Spleen (tissue), 11 donors: ENCODE results near the gene XDH. TPM values are rescaled to one million over a fixed set of nuclear protein-coding genes. Genes with fewer than 3 reads are reported as not detected.

Experiments
- DNase-seq: peaks from one replicate; pipeline ENCODE4 v3.0.0-alpha.2; 2020
- H3K27ac ChIP-seq, 8 donors: fragments of 200-600 bp; sonication (generic) in 7 of 8; 1 replicate in 4 of 8; 2 replicates in 4 of 8; pipeline versions ENCODE4 v1.5.0 to v1.8.0; 2016 to 2021; ENCODE audit warnings: inconsistent platforms in 4 of 8, mild to moderate bottlenecking in 4 of 8, moderate library complexity in 1 of 8
- H3K27me3 ChIP-seq, 7 donors: fragments of 200-600 bp; sonication (generic) in 6 of 7; replicated peaks in 1 of 7; 1 replicate in 4 of 7; 2 replicates in 3 of 7; pipeline versions ENCODE4 v1.5.0 to v1.8.0; 2016 to 2021; ENCODE audit warnings: inconsistent platforms in 3 of 7, mild to moderate bottlenecking in 1 of 7
- H3K36me3 ChIP-seq, 6 donors: fragments of 200-600 bp; sonication (generic) in 5 of 6; 1 replicate in 4 of 6; 2 replicates in 2 of 6; pipeline versions ENCODE4 v1.5.0 to v1.8.0; 2016 to 2021; ENCODE audit warnings: inconsistent platforms in 2 of 6
- H3K4me1 ChIP-seq, 6 donors: fragments of 200-600 bp; sonication (generic) in 5 of 6; 1 replicate in 3 of 6; 2 replicates in 3 of 6; pipeline versions ENCODE4 v1.5.0 to v1.8.0; 2016 to 2021; ENCODE audit warnings: inconsistent platforms in 3 of 6
- H3K4me3 ChIP-seq, 8 donors: fragments of 200-600 bp; sonication (generic) in 7 of 8; 1 replicate in 4 of 8; 2 replicates in 4 of 8; pipeline versions ENCODE4 v1.5.0 to v1.8.0; 2016 to 2021; ENCODE audit warnings: inconsistent platforms in 4 of 8, mild to moderate bottlenecking in 4 of 8, moderate library complexity in 2 of 8
- H3K9me3 ChIP-seq, 8 donors: fragments of 200-600 bp; sonication (generic) in 7 of 8; 1 replicate in 4 of 8; 2 replicates in 4 of 8; pipeline versions ENCODE4 v1.5.0 to v1.8.0; 2016 to 2021; ENCODE audit warnings: inconsistent platforms in 4 of 8
- CTCF ChIP-seq, 11 experiments: fragments of 200-600 bp in 7 of 11; fragments of 450-650 bp in 4 of 11; sonication (generic) in 4 of 11; IDR thresholded peaks in 8 of 11; conservative IDR thresholded peaks in 3 of 11; 1 replicate in 7 of 11; 2 replicates in 4 of 11; pipeline versions ENCODE4 v1.4.0 to v1.8.0; 2016 to 2021; ENCODE audit warnings: antibody characterized with exemption in 11 of 11, inconsistent platforms in 4 of 11, mild to moderate bottlenecking in 1 of 11
- POLR2A ChIP-seq, 3 donors: fragments of 450-650 bp; IDR thresholded peaks; one replicate each; pipeline ENCODE4 v1.5.1; 2017; ENCODE audit warnings: antibody characterized with exemption in 3 of 3, mild to moderate bottlenecking in 1 of 3
- POLR2AphosphoS5 ChIP-seq, 3 donors: sonication (generic); formaldehyde crosslinking; IDR thresholded peaks; one replicate each; pipeline ENCODE4 v1.5.1; 2017; ENCODE audit warnings: antibody characterized with exemption in 3 of 3
- WGBS, 5 donors: extraction: QIAGEN DNeasy Blood & Tissue Kit in 3 of 5; methylation state at CpG; one replicate each; pipeline versions ENCODE4 v1.1.5 to v1.1.7; 2013 to 2018; 5-methylcytosine and 5-hydroxymethylcytosine counted together
- intact Hi-C: fragments of 100-400 bp; cut with DNase I; formaldehyde crosslinking; loops from one replicate; pipeline ENCODE4 v1.15.0; 2023; ENCODE audit warnings: low total_unique reads
- polyA plus RNA-seq, 3 donors: library from polyadenylated mRNA; stranded (reverse); fragments of 200-250 nt; gene quantifications; one replicate each; pipeline ENCODE4 v1.2.1, GENCODE V29; 2013
- total RNA-seq, 7 donors: library from RNA; depleted of rRNA in 3 of 7; stranded (reverse); fragments of >200 nt in 3 of 7; fragmentation: NEBNext Ultra II Directional in 4 of 7; extraction: Animal tissue kit (Norgen Biotek cat#: 25700) in 4 of 7; gene quantifications; one replicate each; pipeline versions ENCODE4 v1.1.0 to v1.2.1, GENCODE V29; 2016 to 2021
- donor health status: healthy with polysubstance abuse.
- donor health status: DM: no; HTN: no; CAD: no; lungs with moderate emphysema.
- donor health status: DM: no; HTN: no; CAD: no.
- donor health status: Bipolar disorder and iron deficiency.
- donor health status: healthy.
- donor health status: DM: no; HTN: no; CAD: no.
- donor health status: DM: yes; HTN: yes; CAD: no.

XDH gene
- total and polyA plus RNA-seq, 10 donors = 0.02 TPM; not detected in 9

GRCh38 chr2:31349160-31349559 lies 65.4 kb downstream of the XDH start:
- Histone ChIP-seq H3K27me3 (peaks cover 0 to 16% (median 4%) of the 10 kb centered on the region in 7 donors), H3K4me3 (no peak overlapping the region), H3K36me3 (no peaks in the 10 kb centered on the region), H3K4me1 (no peaks in the 10 kb centered on the region), H3K9me3 (peaks cover 0 to 5% (median 0%) of the 10 kb centered on the region in 8 donors), H3K27ac (no peak overlapping the region)
- WGBS, 5 donors = 87 to 94% (median 89%) methylated on average over 7 of the region's 7 CpGs
- no peak for DNase-seq
- no peak for TF ChIP-seq CTCF (IDR thresholded peaks at IDR 0.05 in 8 of 11, conservative IDR thresholded peaks at IDR 0.05 in 3 of 11)
- TF ChIP-seq POLR2A (IDR thresholded peaks at IDR 0.05) = no peak
- TF ChIP-seq POLR2AphosphoS5 (IDR thresholded peaks at IDR 0.05) = no peak
- intact Hi-C loops = no loop called here

GRCh38 chr2:31348618-31349017 lies 65.9 kb downstream of the XDH start:
- WGBS, 5 donors = 77 to 93% (median 86%) methylated on average over 5 of the region's 5 CpGs
- Histone ChIP-seq H3K9me3 (peaks cover 0 to 5% (median 0%) of the 10 kb centered on the region in 8 donors), H3K27ac (no peak overlapping the region), H3K27me3 (peaks cover 0 to 10% (median 3%) of the 10 kb centered on the region in 7 donors), H3K36me3 (no peaks in the 10 kb centered on the region), H3K4me3 (no peak overlapping the region), H3K4me1 (no peaks in the 10 kb centered on the region)
- no peak for DNase-seq
- intact Hi-C loops = no loop called here
- TF ChIP-seq POLR2AphosphoS5 (IDR thresholded peaks at IDR 0.05) = no peak
- TF ChIP-seq POLR2A (IDR thresholded peaks at IDR 0.05) = no peak
- TF ChIP-seq CTCF (IDR thresholded peaks at IDR 0.05 in 8 of 11, conservative IDR thresholded peaks at IDR 0.05 in 3 of 11) = no peak

- H3K9me3 ChIP-seq = peaks cover 0 to 5% (median 0%) of the 10 kb centered on the region in 8 donors
- peaks cover 0 to 2% (median 0%) of the 10 kb centered on the region in 7 donors for H3K27me3 ChIP-seq
- no peaks in the 10 kb centered on the region for H3K36me3 ChIP-seq
- no peaks in the 10 kb centered on the region for H3K4me1 ChIP-seq
- DNase-seq = no peak
- intact Hi-C loops = no loop called here
- TF ChIP-seq CTCF (IDR thresholded peaks at IDR 0.05 in 8 of 11, conservative IDR thresholded peaks at IDR 0.05 in 3 of 11) (no peak), POLR2AphosphoS5 (IDR thresholded peaks at IDR 0.05) (no peak), POLR2A (IDR thresholded peaks at IDR 0.05) (no peak)
- H3K4me3 ChIP-seq = no peak overlapping the region
- WGBS, 5 donors = 71 to 88% (median 84%) methylated on average over 9 of the region's 9 CpGs
- no peak overlapping the region for H3K27ac ChIP-seq
These were observed 66.8 kb downstream of the XDH start for GRCh38 chr2:31347750-31348149.

- Histone ChIP-seq H3K9me3 (peaks cover 0 to 5% (median 0%) of the 10 kb centered on the region in 8 donors), H3K4me1 (no peaks in the 10 kb centered on the region), H3K4me3 (no peak overlapping the region), H3K27me3 (no peaks in the 10 kb centered on the region), H3K27ac (no peak overlapping the region), H3K36me3 (no peaks in the 10 kb centered on the region)
- DNase-seq = no peak
- intact Hi-C loops = no loop called here
- TF ChIP-seq POLR2A (IDR thresholded peaks at IDR 0.05) = no peak
- TF ChIP-seq CTCF (IDR thresholded peaks at IDR 0.05 in 8 of 11, conservative IDR thresholded peaks at IDR 0.05 in 3 of 11) = no peak
- WGBS, 5 donors = 87 to 97% (median 89%) methylated on average over 6 of the region's 6 CpGs; no CpG with 5 or more reads in 1 of the 5 donors
These were observed 67.2 kb downstream of the XDH start for GRCh38 chr2:31347319-31347718.
